Spinal cord (tissue), 10 donors: ENCODE data around the gene MSI2. TPM values are rescaled to one million over a fixed set of nuclear protein-coding genes. Genes with fewer than 3 reads are reported as not detected.

Experiments used
- DNase-seq, 6 donors: peaks; one replicate each; pipeline versions ENCODE4 v3.0.0 to v3.0.0-alpha.2; 2013 to 2015; ENCODE audit warnings: low spot score in 6 of 6, low read depth in 4 of 6
- H3K27ac ChIP-seq: one replicate; pipeline ENCODE4 v1.5.1; 2013; ENCODE audit warnings: low read depth, low read length, control low read depth
- H3K27me3 ChIP-seq: one replicate; pipeline ENCODE4 v1.6.1; 2013; ENCODE audit warnings: low read length; ENCODE audit not compliant: control insufficient read depth, insufficient read depth
- H3K36me3 ChIP-seq: one replicate; pipeline ENCODE4 v1.6.1; 2013; ENCODE audit warnings: low read length; ENCODE audit not compliant: control insufficient read depth, insufficient read depth
- H3K4me1 ChIP-seq: one replicate; pipeline ENCODE4 v1.6.1; 2013; ENCODE audit warnings: low read length; ENCODE audit not compliant: control insufficient read depth, insufficient read depth
- H3K4me3 ChIP-seq: one replicate; pipeline ENCODE4 v1.5.1; 2013; ENCODE audit warnings: low read depth, low read length, control low read depth
- H3K9me3 ChIP-seq: one replicate; pipeline ENCODE4 v1.6.1; 2013; ENCODE audit warnings: low read length; ENCODE audit not compliant: control insufficient read depth, insufficient read depth
- WGBS: methylation state at CpG from one replicate; pipeline ENCODE4 v1.1.5; 2013; ENCODE audit warnings: missing lambda C conversion rate; ENCODE audit not compliant: insufficient coverage; 5-methylcytosine and 5-hydroxymethylcytosine counted together
- polyA plus RNA-seq, 2 donors: library from polyadenylated mRNA; unstranded; fragments of 120-200 nt; gene quantifications; one replicate each; pipeline ENCODE4 v1.2.1, GENCODE V29; 2013; ENCODE audit not compliant: insufficient read length in 2 of 2
- total RNA-seq, 2 donors: library from RNA; depleted of rRNA in 1 of 2; stranded (reverse); fragments of 120-200 nt in 1 of 2; fragments of >200 nt in 1 of 2; gene quantifications; one replicate each; pipeline versions ENCODE4 v1.2.3 to v1.2.4, GENCODE V29; 2013 to 2014
- donor health status: healthy.

Gene MSI2
- total and polyA plus RNA-seq, 4 donors: 92.8 to 167 (median 109) TPM

GRCh38 chr17:57668332-57668731, 412.0 kb downstream of the MSI2 start:
- no peak overlapping the region for H3K4me3 ChIP-seq
- H3K27ac ChIP-seq: no peak overlapping the region
- H3K27me3 ChIP-seq: no peaks in the 10 kb centered on the region
- no peak for DNase-seq
- H3K4me1 ChIP-seq: peaks cover 57% of the 10 kb centered on the region
- no peaks in the 10 kb centered on the region for H3K9me3 ChIP-seq
- peaks cover 10% of the 10 kb centered on the region for H3K36me3 ChIP-seq
- WGBS: 100% methylated on average over 1 of the region's 3 CpGs

- H3K4me1 ChIP-seq: peaks cover 42% of the 10 kb centered on the region
- WGBS: 82% methylated on average over 10 of the region's 10 CpGs
- no peak overlapping the region for H3K27ac ChIP-seq
- no peak for DNase-seq
- H3K36me3 ChIP-seq: peaks cover 13% of the 10 kb centered on the region
- H3K9me3 ChIP-seq: no peaks in the 10 kb centered on the region
- no peaks in the 10 kb centered on the region for H3K27me3 ChIP-seq
- no peak overlapping the region for H3K4me3 ChIP-seq
These were observed 413.6 kb downstream of the MSI2 start for GRCh38 chr17:57669671-57670529.

- H3K4me3 ChIP-seq: no peak overlapping the region
- WGBS: 65% methylated on average over 5 of the region's 8 CpGs
- H3K9me3 ChIP-seq: no peaks in the 10 kb centered on the region
- H3K36me3 ChIP-seq: peaks cover 23% of the 10 kb centered on the region
- no peak for DNase-seq
- H3K27ac ChIP-seq: peak overlapping the region; percentile 44
- H3K27me3 ChIP-seq: no peaks in the 10 kb centered on the region
- peaks cover 36% of the 10 kb centered on the region for H3K4me1 ChIP-seq
These were observed 414.6 kb downstream of the MSI2 start for GRCh38 chr17:57670769-57671569.

- Histone ChIP-seq H3K27ac (peak overlapping the region; percentile 44), H3K9me3 (no peaks in the 10 kb centered on the region), H3K36me3 (peaks cover 28% of the 10 kb centered on the region), H3K27me3 (no peaks in the 10 kb centered on the region), H3K4me1 (peaks cover 33% of the 10 kb centered on the region), H3K4me3 (no peak overlapping the region)
- WGBS: 20% methylated on average over 18 of the region's 21 CpGs
- DNase-seq: peak; percentile 54 to 92 (median 56)
These were observed 415.6 kb downstream of the MSI2 start for GRCh38 chr17:57671667-57672632.

- Histone ChIP-seq H3K4me3 (no peak overlapping the region), H3K9me3 (no peaks in the 10 kb centered on the region), H3K36me3 (peaks cover 22% of the 10 kb centered on the region), H3K4me1 (peaks cover 34% of the 10 kb centered on the region), H3K27me3 (no peaks in the 10 kb centered on the region), H3K27ac (no peak overlapping the region)
- DNase-seq: no peak
- 77% methylated on average over 4 of the region's 4 CpGs for WGBS
These were observed 416.6 kb downstream of the MSI2 start for GRCh38 chr17:57672971-57673370.

GRCh38 chr17:57674894-57675293, 418.6 kb downstream of the MSI2 start:
- H3K27ac ChIP-seq: no peak overlapping the region
- peaks cover 22% of the 10 kb centered on the region for H3K36me3 ChIP-seq
- H3K9me3 ChIP-seq: no peaks in the 10 kb centered on the region
- no peak for DNase-seq
- WGBS: 92% methylated on average over 18 of the region's 22 CpGs
- H3K4me1 ChIP-seq: peaks cover 34% of the 10 kb centered on the region
- H3K4me3 ChIP-seq: no peak overlapping the region
- H3K27me3 ChIP-seq: no peaks in the 10 kb centered on the region

GRCh38 chr17:57675427-57676387, 419.4 kb downstream of the MSI2 start:
- H3K4me1 ChIP-seq: peaks cover 34% of the 10 kb centered on the region
- DNase-seq: no peak
- H3K27ac ChIP-seq: no peak overlapping the region
- 92% methylated on average over 22 of the region's 24 CpGs for whole genome bisulfite sequencing
- H3K9me3 ChIP-seq: no peaks in the 10 kb centered on the region
- peaks cover 22% of the 10 kb centered on the region for H3K36me3 ChIP-seq
- no peaks in the 10 kb centered on the region for H3K27me3 ChIP-seq
- H3K4me3 ChIP-seq: no peak overlapping the region

GRCh38 chr17:57676543-57676942, 420.2 kb downstream of the MSI2 start:
- Histone ChIP-seq H3K9me3 (no peaks in the 10 kb centered on the region), H3K36me3 (peaks cover 22% of the 10 kb centered on the region), H3K27ac (no peak overlapping the region), H3K4me3 (no peak overlapping the region), H3K4me1 (peaks cover 26% of the 10 kb centered on the region), H3K27me3 (no peaks in the 10 kb centered on the region)
- no peak for DNase-seq
- WGBS: 60% methylated on average over 1 of the region's 7 CpGs
